Ishikawa (cell line): Measurements from ENCODE around the gene CHN1.

Experiments used
- CEBPB ChIP-seq: IDR thresholded peaks from 2 replicates; pipeline ENCODE4 v1.6.1; 2012
- CREB1 ChIP-seq: IDR thresholded peaks from 2 replicates; pipeline ENCODE4 v1.6.1; 2012; ENCODE audit warnings: low read depth
- EP300 ChIP-seq: IDR thresholded peaks from 2 replicates; pipeline ENCODE4 v1.6.1; 2012; ENCODE audit warnings: borderline replicate concordance
- MAX ChIP-seq: IDR thresholded peaks from 2 replicates; pipeline ENCODE4 v1.6.1; 2012
- RAD21 ChIP-seq: IDR thresholded peaks from 2 replicates; pipeline ENCODE4 v1.6.1; 2012; ENCODE audit warnings: low read depth
- TAF1 ChIP-seq: IDR thresholded peaks from 2 replicates; pipeline ENCODE4 v1.6.1; 2012; ENCODE audit warnings: low read depth, mild to moderate bottlenecking
- TCF12 ChIP-seq: IDR thresholded peaks from 2 replicates; pipeline ENCODE4 v1.6.1; 2012; ENCODE audit warnings: low read depth
- ZBTB7A ChIP-seq: IDR thresholded peaks from 2 replicates; pipeline ENCODE4 v1.6.1; 2012; ENCODE audit warnings: low read depth
- TF ChIP-seq, protein P1 (sequence below): IDR thresholded peaks from 2 replicates; pipeline ENCODE4 v1.6.1; 2012
- TF ChIP-seq, protein P2 (sequence below): IDR thresholded peaks from 2 replicates; pipeline ENCODE4 v1.6.1; 2012; ENCODE audit warnings: low read depth, mild to moderate bottlenecking

DNA sequence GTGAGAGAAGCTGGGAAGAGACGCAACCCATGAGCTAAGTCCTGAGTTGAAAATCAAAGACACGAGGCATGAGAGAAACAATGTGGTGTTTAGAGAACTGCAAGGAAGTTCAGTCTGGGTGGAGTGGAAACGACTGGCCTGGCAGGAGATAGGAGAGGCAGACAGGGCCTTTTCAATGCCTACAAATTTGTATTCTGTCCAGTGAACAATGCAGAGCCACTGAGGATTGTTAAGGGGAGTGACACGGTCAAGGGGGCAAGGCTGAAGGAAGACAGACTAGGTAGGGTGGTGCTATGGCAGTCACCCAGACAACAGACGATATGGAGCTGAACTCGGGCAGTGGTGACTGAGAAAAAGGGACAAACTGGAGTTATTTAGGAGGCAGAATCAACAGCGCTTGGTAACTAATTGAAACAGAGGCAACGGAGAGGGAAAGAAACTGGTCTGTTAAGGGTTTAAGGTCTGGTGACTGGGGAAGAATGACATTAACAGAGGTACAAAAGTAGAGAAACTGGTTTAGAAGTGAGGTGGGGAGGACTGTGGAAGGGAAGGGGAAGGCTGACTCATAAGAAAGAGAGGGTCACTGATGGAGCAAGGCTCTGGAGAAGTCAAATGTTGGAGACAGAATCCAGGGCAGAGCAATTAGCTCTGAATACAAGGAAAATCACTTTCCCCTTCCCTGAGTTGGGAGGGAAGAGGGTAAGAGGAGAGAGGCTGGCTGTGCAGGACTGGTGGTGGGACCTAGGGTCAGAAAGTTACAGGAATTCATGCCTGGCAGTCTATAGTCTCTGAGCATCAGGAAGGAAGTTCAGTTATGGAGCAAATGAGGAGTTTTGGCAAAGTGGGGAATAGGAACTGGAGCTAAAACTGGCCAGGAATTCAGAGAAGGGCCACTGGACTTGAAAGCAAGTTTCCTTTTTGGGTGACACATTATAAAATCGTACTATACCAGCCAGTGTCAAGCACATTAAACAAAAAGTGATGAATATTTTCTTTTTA is 177.5 kb downstream of the CHN1 start:
- TF ChIP-seq CEBPB (no peak), EP300 (no peak), RAD21 (no peak), TAF1 (no peak), MAX (no peak), TCF12 (no peak), CREB1 (no peak), ZBTB7A (no peak)
- TF ChIP-seq, protein P1, sequence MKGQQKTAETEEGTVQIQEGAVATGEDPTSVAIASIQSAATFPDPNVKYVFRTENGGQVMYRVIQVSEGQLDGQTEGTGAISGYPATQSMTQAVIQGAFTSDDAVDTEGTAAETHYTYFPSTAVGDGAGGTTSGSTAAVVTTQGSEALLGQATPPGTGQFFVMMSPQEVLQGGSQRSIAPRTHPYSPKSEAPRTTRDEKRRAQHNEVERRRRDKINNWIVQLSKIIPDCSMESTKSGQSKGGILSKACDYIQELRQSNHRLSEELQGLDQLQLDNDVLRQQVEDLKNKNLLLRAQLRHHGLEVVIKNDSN: no peak
- TF ChIP-seq, protein P2, sequence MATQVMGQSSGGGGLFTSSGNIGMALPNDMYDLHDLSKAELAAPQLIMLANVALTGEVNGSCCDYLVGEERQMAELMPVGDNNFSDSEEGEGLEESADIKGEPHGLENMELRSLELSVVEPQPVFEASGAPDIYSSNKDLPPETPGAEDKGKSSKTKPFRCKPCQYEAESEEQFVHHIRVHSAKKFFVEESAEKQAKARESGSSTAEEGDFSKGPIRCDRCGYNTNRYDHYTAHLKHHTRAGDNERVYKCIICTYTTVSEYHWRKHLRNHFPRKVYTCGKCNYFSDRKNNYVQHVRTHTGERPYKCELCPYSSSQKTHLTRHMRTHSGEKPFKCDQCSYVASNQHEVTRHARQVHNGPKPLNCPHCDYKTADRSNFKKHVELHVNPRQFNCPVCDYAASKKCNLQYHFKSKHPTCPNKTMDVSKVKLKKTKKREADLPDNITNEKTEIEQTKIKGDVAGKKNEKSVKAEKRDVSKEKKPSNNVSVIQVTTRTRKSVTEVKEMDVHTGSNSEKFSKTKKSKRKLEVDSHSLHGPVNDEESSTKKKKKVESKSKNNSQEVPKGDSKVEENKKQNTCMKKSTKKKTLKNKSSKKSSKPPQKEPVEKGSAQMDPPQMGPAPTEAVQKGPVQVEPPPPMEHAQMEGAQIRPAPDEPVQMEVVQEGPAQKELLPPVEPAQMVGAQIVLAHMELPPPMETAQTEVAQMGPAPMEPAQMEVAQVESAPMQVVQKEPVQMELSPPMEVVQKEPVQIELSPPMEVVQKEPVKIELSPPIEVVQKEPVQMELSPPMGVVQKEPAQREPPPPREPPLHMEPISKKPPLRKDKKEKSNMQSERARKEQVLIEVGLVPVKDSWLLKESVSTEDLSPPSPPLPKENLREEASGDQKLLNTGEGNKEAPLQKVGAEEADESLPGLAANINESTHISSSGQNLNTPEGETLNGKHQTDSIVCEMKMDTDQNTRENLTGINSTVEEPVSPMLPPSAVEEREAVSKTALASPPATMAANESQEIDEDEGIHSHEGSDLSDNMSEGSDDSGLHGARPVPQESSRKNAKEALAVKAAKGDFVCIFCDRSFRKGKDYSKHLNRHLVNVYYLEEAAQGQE: no peak
